ENCODE data around the gene BARX2.

- TF ChIP-seq POLR2A (IDR thresholded peaks at IDR 0.05) (no peak), CTCF (IDR thresholded peaks at IDR 0.05) (no peak), POLR2AphosphoS5 (IDR thresholded peaks at IDR 0.05) (no peak)
These were observed 83.3 kb downstream of the BARX2 start for GRCh38 chr11:129458756-129459535.

Measured in stomach (tissue), 4 donors.